ENCODE measurements around the gene KLHL2. TPM values are rescaled to one million over a fixed set of nuclear protein-coding genes. Genes with fewer than 3 reads are reported as not detected.
"Not testable (repeated sequence)": the region's sequence is repeated elsewhere in the genome, so short reads cannot be mapped to it uniquely, and the experiment has no call there.

Gene KLHL2
- 81.1 TPM for total RNA-seq

DNA sequence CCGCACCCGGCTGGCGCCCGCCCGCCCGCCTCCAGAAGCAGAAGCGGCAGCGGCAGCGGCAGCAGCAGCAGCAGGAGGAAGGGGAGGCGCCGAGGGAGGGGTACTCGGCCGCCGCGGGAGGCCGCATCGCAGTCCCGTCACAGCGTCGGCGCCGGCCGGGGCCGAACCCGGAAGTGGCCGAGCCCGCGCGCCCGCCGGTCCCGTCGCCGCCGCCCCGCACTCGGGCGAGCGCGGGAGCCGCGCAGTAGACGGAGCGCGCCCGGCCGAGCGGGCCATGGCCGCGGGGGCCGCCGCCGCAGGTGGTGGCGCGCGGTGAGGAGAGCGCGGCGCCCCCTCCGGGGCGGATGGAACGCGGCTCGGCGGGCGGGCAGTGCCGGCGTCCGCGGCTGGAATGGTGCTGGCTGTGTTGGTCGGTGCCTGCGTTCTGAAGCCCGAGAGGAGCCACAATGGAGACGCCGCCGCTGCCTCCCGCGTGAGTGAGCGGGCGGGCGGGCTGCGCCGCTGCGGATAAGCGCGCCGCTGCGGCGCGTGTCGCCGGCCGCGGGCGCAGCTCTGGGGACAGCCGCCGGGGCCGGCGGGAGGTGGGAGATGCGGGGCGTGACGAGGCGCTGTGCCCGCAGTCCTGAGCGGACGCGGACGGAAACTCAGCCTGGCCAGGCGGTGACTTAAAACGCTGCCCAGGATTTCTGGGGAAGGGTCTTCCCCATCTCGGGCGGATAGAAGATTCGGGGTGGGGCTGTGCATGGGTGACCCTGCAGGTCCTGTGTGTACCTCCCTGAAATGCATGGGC lies at the start of gene KLHL2:
Gene KLHL2 (plus strand): TSS at position 131 of the 790 bp plus-strand sequence. CDS start 316 bp downstream, at position 447.
- FAIRE-seq (no peak), DNase-seq (ENCODE audit: low spot score in 2 of 2) (peak; percentile 82 to 90)

DNA sequence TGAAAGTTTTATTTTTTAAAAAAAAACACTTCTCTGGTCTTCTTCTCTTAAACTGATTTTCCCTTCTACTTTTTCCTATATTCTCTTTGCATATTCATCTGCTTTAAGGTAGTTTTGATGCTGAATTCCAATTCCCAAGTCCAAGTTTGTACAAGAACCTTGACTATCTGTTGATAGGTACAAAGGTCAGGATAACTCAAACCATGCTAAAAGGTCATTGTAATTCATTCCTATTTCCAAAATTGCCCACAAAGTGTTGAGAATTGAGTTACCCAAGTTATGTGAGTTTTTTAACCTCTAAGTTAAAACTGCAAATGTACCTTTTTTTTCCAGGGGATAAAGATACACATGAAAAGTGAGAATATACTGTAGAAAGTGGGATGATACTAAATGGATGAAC lies 48.6 kb upstream of the KLHL2 start:
- no peak for DNase-seq (ENCODE audit: low spot score in 2 of 2)
- FAIRE-seq: no peak

DNA sequence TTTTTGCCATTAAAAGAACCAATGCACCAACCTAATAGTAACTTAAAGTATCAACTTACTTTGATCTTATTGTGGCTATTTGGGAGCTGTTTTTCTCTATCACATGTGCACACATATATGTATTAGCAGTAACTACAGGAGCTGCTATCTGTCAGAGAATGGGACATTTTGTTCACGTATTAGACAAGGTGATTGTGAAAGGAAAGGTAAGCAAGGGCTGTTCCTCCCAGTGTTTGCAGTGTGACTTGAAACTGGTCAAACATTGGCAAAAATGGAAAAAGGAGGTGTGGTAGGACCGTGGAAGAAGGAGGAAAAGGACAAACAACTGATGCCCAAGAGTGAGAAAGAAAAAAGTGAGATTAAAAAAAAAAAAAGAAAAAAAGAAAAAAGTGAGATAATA lies 43.1 kb upstream of the KLHL2 start:
- FAIRE-seq (no peak), DNase-seq (ENCODE audit: low spot score in 2 of 2) (no peak)

GRCh38 chr4:165166872-165167271 lies 40.5 kb upstream of the KLHL2 start:
- not testable (repeated sequence) for FAIRE-seq; DNase-seq (ENCODE audit: low spot score in 2 of 2)

DNA sequence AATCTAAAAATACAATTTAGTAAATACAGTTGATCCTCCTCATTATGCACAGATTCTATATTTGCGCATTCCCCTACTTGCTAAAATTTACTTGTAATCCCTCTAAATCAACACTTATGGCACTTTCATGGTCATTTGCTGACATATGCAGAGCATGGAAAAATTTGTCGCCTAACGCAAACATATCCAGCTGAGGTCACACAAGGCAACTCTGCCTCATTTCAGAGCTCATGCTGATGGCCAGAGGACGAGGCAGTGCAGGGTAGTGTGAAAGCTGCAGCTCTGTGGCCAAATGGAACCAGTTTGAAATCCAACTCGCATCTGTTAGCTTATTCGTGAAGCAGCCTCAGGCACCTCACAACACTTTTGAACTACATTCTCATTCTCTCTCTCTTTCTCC lies 39.7 kb upstream of the KLHL2 start:
- DNase-seq (ENCODE audit: low spot score in 2 of 2): no peak
- FAIRE-seq: no peak

- FAIRE-seq (no peak), DNase-seq (ENCODE audit: low spot score in 2 of 2) (no peak)
These were observed 36.5 kb upstream of the KLHL2 start for GRCh38 chr4:165170819-165171218.

- not testable (repeated sequence) for FAIRE-seq; DNase-seq (ENCODE audit: low spot score in 2 of 2)
These were observed 31.9 kb upstream of the KLHL2 start for GRCh38 chr4:165175470-165175869.

DNA sequence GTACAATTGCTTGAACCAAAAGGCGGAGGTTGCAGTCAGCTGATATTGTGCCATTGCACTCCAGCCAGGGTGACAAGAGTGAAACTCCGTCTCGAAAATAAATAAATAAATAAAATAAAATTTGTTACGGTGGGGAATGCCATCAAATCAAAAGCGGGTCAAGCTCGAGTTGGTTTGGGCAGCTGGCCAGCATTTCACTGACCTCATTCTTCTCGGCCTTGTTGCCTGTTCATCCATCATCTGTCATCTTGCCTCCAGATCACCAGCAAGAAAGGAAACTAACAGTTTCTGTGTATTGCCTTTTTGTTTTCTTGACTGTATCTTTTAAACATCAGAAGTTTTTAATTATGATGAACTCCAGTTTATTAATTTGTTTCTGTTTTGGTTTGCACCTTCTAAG lies 31.5 kb upstream of the KLHL2 start:
- no peak for FAIRE-seq
- DNase-seq (ENCODE audit: low spot score in 2 of 2): no peak

DNA sequence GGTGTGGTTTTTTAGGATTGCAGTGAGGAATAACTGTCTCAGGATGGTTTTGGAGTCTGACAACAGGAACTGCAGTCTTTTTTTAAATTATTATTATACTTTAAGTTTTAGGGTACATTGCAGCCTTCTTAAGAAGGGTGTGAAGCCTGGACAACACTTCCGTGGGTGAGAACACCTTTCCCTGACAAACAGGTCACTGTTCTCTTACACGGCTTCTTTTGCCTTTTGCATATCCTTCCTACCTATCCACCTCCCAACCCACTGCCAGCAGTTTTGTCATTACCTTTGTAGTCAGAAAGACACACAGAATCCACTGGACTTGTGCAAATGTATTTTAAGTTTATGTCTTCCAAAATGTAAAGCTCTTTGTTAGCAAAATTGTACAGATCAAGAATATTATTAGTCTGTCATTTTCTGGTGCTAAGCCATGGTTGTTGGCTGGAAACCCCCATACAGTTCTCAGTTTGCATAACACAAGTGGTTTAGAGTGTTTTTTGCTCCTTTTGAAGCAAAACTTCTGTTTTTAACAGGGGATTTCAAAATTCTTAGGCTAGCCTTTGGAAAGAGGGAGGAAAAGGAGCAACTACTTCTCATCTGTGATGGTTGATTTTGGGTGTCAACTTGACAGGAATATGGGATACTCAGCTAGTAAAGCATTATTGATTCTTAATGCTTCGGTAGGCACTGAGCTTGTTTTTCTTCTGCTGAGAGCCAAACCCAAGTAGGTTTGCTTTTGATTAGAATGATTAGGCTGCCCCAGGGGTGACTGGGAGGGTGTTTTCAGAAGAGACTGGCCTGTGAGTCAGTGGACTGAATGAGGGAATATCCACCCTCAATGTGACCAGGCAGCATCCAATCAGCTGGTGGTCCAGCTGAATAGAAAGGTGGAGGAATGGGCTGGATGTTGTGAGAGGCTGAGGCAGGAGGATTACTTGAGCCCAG lies 29.4 kb upstream of the KLHL2 start:
- DNase-seq (ENCODE audit: low spot score in 2 of 2) (no peak), FAIRE-seq (no peak)

- FAIRE-seq (no peak), DNase-seq (ENCODE audit: low spot score in 2 of 2) (no peak)
These were observed 23.1 kb upstream of the KLHL2 start for GRCh38 chr4:165184220-165184619.

DNA sequence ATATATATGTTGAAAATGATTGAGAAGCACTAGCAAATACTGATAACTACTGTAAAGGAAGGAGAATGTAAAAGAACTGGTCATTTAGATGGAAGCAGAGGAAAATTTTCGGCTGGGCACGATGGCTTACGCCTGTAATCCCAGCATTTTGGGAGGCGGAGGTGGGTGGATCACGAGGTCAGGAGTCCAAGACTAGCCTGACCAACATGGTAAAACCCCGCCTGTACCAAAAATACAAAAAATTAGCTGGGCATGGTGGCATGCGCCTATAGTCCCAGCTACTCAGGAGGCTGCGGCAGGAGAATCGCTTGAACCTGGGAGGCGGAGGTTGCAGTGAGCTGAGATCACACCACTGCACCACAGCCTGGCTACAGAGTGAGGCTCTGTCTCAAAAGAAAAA lies 22.4 kb upstream of the KLHL2 start:
- FAIRE-seq; DNase-seq (ENCODE audit: low spot score in 2 of 2): not testable (repeated sequence)

GRCh38 chr4:165185448-165185847 lies 21.9 kb upstream of the KLHL2 start:
- FAIRE-seq (no peak), DNase-seq (ENCODE audit: low spot score in 2 of 2) (no peak)

GRCh38 chr4:165190591-165191347 lies 16.6 kb upstream of the KLHL2 start:
- FAIRE-seq: no peak
- no peak for DNase-seq (ENCODE audit: low spot score in 2 of 2)

- FAIRE-seq (no peak), DNase-seq (ENCODE audit: low spot score in 2 of 2) (no peak)
These were observed 16.1 kb upstream of the KLHL2 start for GRCh38 chr4:165191348-165191656.

GRCh38 chr4:165191814-165192499 lies 15.4 kb upstream of the KLHL2 start:
- FAIRE-seq: no peak

GRCh38 chr4:165192500-165192898 lies 14.9 kb upstream of the KLHL2 start:
- no peak for FAIRE-seq
- no peak for DNase-seq (ENCODE audit: low spot score in 2 of 2)

More at GRCh38 chr4:165191814-165192499, 15.4 kb upstream of the KLHL2 start:
- DNase-seq (ENCODE audit: low spot score in 2 of 2): no peak

DNA sequence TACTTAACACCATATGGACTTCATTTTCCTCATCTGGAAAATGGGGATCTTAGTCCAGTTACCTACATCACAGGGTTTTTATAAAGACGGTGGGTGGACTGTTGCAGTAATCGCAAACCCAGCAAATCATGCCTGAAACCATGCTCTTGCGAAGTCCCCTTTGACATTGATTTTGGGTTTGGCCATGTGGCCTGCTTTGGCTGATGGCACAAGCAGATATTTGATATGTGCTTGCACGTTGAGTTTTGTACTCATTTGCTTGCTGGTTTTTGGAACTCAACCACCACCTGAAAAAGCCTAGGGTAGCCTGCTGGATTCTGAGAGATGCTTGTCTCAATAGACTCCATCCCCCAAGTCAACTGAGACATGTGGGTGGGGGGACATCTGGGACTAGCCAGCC lies 14.4 kb upstream of the KLHL2 start:
- FAIRE-seq: no peak
- DNase-seq (ENCODE audit: low spot score in 2 of 2): no peak

GRCh38 chr4:165194368-165194767 lies 13.0 kb upstream of the KLHL2 start:
- DNase-seq (ENCODE audit: low spot score in 2 of 2) (no peak), FAIRE-seq (no peak)

GRCh38 chr4:165198329-165198728 lies 9.0 kb upstream of the KLHL2 start:
- DNase-seq (ENCODE audit: low spot score in 2 of 2) (no peak), FAIRE-seq (no peak)

DNA sequence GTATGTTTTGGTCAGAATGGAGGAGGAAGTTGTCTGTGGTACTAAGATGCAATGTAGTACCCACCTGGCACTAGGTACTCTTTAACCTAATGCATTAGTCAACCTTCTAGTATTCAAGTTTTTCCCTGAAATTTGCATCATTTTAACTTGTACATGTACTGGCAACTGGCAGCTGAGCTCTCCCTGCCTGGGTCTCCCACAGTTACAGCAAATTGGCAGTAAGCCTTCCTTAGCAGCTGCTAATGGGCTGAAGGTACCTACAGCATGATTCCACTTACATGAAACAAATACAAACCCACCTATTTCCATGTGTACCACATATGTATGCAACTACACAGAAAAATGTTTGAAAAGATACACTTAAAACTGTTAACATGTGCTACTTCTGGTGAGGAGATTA lies 8.1 kb upstream of the KLHL2 start:
- DNase-seq (ENCODE audit: low spot score in 2 of 2): no peak
- no peak for FAIRE-seq
